Tibial nerve (tissue), 4 donors: ENCODE data around the gene USP3. TPM values are rescaled to one million over a fixed set of nuclear protein-coding genes. Genes with fewer than 3 reads are reported as not detected.

Experiments
- DNase-seq, 2 donors: peaks; one replicate each; pipeline ENCODE4 v3.0.0-alpha.2; 2019; ENCODE audit warnings: low spot score in 2 of 2
- H3K27ac ChIP-seq, 4 donors: fragments of 200-600 bp; sonication (generic) in 3 of 4; one replicate each; pipeline ENCODE4 v1.5.1; 2017 to 2019; ENCODE audit warnings: mild to moderate bottlenecking in 1 of 4
- H3K27me3 ChIP-seq, 2 donors: fragments of 200-600 bp; sonication (generic) in 1 of 2; one replicate each; pipeline versions ENCODE4 v1.5.1 to v1.6.0; 2017 to 2019
- H3K36me3 ChIP-seq, 3 donors: fragments of 200-600 bp; sonication (generic); one replicate each; pipeline ENCODE4 v1.5.1; 2018 to 2019
- H3K4me1 ChIP-seq, 4 donors: fragments of 200-600 bp; sonication (generic) in 3 of 4; one replicate each; pipeline ENCODE4 v1.5.1; 2017 to 2019
- H3K4me3 ChIP-seq, 4 donors: fragments of 200-600 bp; sonication (generic) in 3 of 4; one replicate each; pipeline ENCODE4 v1.5.1; 2017 to 2019; ENCODE audit warnings: mild to moderate bottlenecking in 1 of 4, moderate library complexity in 1 of 4
- H3K9me3 ChIP-seq, 4 donors: fragments of 200-600 bp; sonication (generic) in 3 of 4; one replicate each; pipeline ENCODE4 v1.5.1; 2017 to 2019
- CTCF ChIP-seq, 5 experiments: fragments of 200-600 bp in 3 of 5; fragments of 450-650 bp in 2 of 5; sonication (generic) in 3 of 5; IDR thresholded peaks; one replicate each; pipeline ENCODE4 v1.5.1; 2016 to 2019; ENCODE audit warnings: antibody characterized with exemption in 5 of 5, mild to moderate bottlenecking in 3 of 5, moderate library complexity in 2 of 5
- EP300 ChIP-seq, 2 donors: sonication (generic); formaldehyde crosslinking; IDR thresholded peaks; one replicate each; pipeline ENCODE4 v1.6.1; 2017; ENCODE audit warnings: antibody characterized with exemption in 2 of 2, mild to moderate bottlenecking in 1 of 2
- POLR2A ChIP-seq, 2 donors: fragments of 450-650 bp; IDR thresholded peaks; one replicate each; pipeline ENCODE4 v1.6.1; 2017; ENCODE audit warnings: antibody characterized with exemption in 2 of 2, mild to moderate bottlenecking in 2 of 2, moderate library complexity in 2 of 2
- WGBS, 2 donors: methylation state at CpG; one replicate each; pipeline ENCODE4 v1.1.5; 2018; 5-methylcytosine and 5-hydroxymethylcytosine counted together
- total RNA-seq, 4 donors: library from RNA; depleted of rRNA; stranded (reverse); fragments of >200 nt; gene quantifications; one replicate each; pipeline ENCODE4 v1.1.0, GENCODE V29; 2016

USP3 gene
- total RNA-seq, 4 donors from 2014 or later = 32.8 to 47.3 (median 38.3) TPM

DNA sequence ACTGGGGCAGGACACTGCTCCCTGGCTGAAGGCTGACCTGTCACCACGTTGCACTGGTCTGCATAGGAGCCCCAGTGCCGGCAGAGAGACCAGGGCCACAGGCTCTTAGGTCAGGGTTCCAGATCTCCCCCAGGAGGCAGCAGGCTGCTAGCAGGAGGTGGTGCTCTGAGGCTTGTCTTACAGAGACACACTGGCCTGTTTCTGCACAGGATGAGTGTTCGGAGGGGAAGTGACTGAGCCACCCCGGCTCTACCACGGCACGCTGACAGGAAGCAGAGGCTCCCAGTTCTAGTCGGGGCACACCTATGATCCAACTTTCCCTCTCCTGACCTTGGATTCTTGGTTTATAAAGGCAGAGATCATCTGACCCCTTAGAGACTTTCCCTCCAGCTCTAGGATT is 101.4 kb downstream of the USP3 start:
- TF ChIP-seq CTCF (IDR thresholded peaks at IDR 0.05) (no peak), POLR2A (IDR thresholded peaks at IDR 0.05) (no peak), EP300 (IDR thresholded peaks at IDR 0.05) (no peak)
- Histone ChIP-seq H3K9me3 (no peaks in the 10 kb centered on the region), H3K4me1 (peaks cover 0 to 39% (median 15%) of the 10 kb centered on the region in 4 donors), H3K36me3 (peaks cover 0 to 40% (median 0%) of the 10 kb centered on the region in 3 donors), H3K27me3 (no peaks in the 10 kb centered on the region), H3K27ac (peak overlapping the region in 3 of 4 donors; percentile 4 to 42 (median 5)), H3K4me3 (no peak overlapping the region)
- WGBS, 2 donors = 43 to 53% methylated on average over 7 of the region's 7 CpGs
- DNase-seq = no peak

- 37 to 43% methylated on average over 2 of the region's 2 CpGs for WGBS, 2 donors
- TF ChIP-seq CTCF (IDR thresholded peaks at IDR 0.05) = no peak
- TF ChIP-seq EP300 (IDR thresholded peaks at IDR 0.05) = no peak
- TF ChIP-seq POLR2A (IDR thresholded peaks at IDR 0.05) = no peak
- peaks cover 0 to 45% (median 0%) of the 10 kb centered on the region in 3 donors for H3K36me3 ChIP-seq
- H3K27me3 ChIP-seq = no peaks in the 10 kb centered on the region
- H3K27ac ChIP-seq = peak overlapping the region in 3 of 4 donors; percentile 4 to 42 (median 5)
- no peaks in the 10 kb centered on the region for H3K9me3 ChIP-seq
- H3K4me3 ChIP-seq = no peak overlapping the region
- peaks cover 0 to 43% (median 18%) of the 10 kb centered on the region in 4 donors for H3K4me1 ChIP-seq
- no peak for DNase-seq
These were observed 101.9 kb downstream of the USP3 start for GRCh38 chr15:63606308-63606707.

DNA sequence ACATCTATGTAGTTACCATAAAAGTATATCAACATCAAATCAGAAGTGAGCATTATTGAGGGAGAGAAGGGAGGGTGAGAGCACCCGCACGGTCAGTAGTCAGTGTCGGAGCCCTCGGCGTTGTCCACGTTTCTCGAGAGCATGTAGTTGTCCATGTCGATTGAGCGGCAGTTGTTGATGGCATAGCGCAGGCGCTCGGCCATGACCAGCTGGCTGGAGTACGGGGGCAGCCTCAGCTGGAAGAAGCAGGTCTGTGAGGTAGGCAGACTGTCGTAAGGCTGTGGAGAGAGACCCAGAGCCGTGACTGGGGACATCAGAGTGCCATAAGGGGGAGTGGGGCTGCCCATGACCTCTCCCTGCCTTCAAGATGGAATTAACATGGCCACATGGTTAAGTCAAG is 104.6 kb downstream of the USP3 start:
- Histone ChIP-seq H3K4me3 (no peak overlapping the region), H3K27ac (no peak overlapping the region), H3K9me3 (no peaks in the 10 kb centered on the region), H3K36me3 (peaks cover 0 to 68% (median 0%) of the 10 kb centered on the region in 3 donors), H3K27me3 (no peaks in the 10 kb centered on the region), H3K4me1 (peaks cover 0 to 33% (median 14%) of the 10 kb centered on the region in 4 donors)
- no peak for TF ChIP-seq CTCF (IDR thresholded peaks at IDR 0.05)
- WGBS, 2 donors = 93% methylated on average over 15 of the region's 15 CpGs
- DNase-seq = no peak

- Histone ChIP-seq H3K4me3 (no peak overlapping the region), H3K36me3 (peaks cover 0 to 73% (median 0%) of the 10 kb centered on the region in 3 donors), H3K9me3 (no peaks in the 10 kb centered on the region), H3K4me1 (peaks cover 0 to 33% (median 14%) of the 10 kb centered on the region in 4 donors), H3K27me3 (no peaks in the 10 kb centered on the region), H3K27ac (peak overlapping the region in 1 of 4 donors; percentile 63)
- WGBS, 2 donors = 90 to 92% methylated on average over 6 of the region's 6 CpGs
- no peak for TF ChIP-seq CTCF (IDR thresholded peaks at IDR 0.05)
- TF ChIP-seq EP300 (IDR thresholded peaks at IDR 0.05) = no peak
- TF ChIP-seq POLR2A (IDR thresholded peaks at IDR 0.05) = no peak
- DNase-seq = no peak
These were observed 105.1 kb downstream of the USP3 start for GRCh38 chr15:63609448-63609847.

DNA sequence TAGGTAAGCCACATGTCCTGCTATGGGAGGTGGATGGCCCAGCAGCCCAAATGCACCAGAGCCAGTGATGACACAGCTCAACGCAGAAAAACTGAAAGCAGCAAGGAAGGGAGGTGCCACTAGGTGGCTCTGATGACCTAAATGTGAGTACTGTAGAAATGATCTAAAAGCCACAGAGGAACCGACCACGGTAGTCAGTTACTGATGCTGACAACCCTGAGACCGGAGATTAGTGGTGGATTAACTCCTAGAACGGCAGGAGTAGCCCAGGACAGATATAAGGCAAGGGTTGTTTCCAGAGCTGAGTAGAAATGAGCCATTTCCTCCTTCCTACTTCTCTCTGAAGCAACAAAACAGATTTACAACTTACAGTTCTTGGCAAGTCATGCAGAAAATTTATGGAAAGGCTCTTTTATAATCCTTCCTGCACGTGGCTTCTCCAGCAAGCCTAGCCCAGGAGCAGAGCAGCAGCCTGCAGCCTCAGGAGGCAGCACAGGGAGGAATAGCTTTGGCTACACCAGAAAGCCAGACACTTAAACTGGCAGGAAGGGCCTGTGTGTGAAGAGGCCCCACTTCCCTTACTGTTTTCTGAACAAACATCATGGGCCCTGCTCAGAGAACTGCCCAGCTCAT is 105.9 kb downstream of the USP3 start:
- Histone ChIP-seq H3K27ac (peak overlapping the region in 3 of 4 donors; percentile 60 to 80 (median 63)), H3K36me3 (peaks cover 0 to 82% (median 0%) of the 10 kb centered on the region in 3 donors), H3K4me1 (peaks cover 0 to 32% (median 14%) of the 10 kb centered on the region in 4 donors), H3K27me3 (no peaks in the 10 kb centered on the region), H3K9me3 (no peaks in the 10 kb centered on the region), H3K4me3 (no peak overlapping the region)
- peak; percentile 67 to 80 for DNase-seq
- TF ChIP-seq CTCF (IDR thresholded peaks at IDR 0.05) (peak; percentile 66 to 79 (median 68)), EP300 (IDR thresholded peaks at IDR 0.05) (peak in 1 of 2 donors; percentile 12), POLR2A (IDR thresholded peaks at IDR 0.05) (no peak)
- 1 to 2% methylated on average over 6 of the region's 6 CpGs for WGBS, 2 donors
